Measurements from ENCODE around the gene NIT1.

Gene NIT1

DNA sequence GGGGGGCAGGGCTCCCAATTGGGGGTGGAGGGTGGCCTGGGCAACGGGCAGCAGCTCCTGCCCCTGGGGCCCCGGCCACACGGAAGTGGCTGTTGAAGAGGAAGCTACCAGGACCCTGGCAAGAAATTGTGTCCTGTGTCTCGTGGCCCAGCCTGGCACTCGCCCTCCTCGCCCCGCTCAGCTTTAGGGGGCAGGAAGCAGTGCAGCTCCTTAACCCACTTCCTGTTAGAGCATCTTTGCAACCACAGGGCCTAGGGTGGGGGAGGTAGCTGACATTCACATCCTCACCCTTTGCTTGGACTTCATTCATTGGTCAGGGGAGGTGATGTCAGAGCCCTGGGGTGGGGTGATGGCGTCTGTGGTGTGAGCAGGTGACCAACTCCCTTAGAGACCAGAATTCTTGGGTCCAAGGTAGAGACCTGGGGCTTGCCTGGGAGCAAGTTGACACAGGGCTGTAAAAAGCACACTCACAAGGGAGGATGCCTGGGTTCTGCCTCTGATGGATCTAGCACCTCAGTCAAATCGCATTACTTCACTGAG is 48.1 kb upstream of the NIT1 start, which contains the start of gene ARHGAP30:
Gene ARHGAP30 (minus strand): TSS at position 161 of the 540 bp plus-strand sequence. CDS start 267 bp downstream, outside the sequence.
- no peak for TF ChIP-seq EZH2phosphoT487 (IDR thresholded peaks at IDR 0.05; ENCODE audit: low read depth)
- TF ChIP-seq, protein P1, sequence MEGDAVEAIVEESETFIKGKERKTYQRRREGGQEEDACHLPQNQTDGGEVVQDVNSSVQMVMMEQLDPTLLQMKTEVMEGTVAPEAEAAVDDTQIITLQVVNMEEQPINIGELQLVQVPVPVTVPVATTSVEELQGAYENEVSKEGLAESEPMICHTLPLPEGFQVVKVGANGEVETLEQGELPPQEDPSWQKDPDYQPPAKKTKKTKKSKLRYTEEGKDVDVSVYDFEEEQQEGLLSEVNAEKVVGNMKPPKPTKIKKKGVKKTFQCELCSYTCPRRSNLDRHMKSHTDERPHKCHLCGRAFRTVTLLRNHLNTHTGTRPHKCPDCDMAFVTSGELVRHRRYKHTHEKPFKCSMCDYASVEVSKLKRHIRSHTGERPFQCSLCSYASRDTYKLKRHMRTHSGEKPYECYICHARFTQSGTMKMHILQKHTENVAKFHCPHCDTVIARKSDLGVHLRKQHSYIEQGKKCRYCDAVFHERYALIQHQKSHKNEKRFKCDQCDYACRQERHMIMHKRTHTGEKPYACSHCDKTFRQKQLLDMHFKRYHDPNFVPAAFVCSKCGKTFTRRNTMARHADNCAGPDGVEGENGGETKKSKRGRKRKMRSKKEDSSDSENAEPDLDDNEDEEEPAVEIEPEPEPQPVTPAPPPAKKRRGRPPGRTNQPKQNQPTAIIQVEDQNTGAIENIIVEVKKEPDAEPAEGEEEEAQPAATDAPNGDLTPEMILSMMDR (IDR thresholded peaks at IDR 0.05; ENCODE audit: low read depth, low read length) = no peak
- Histone ChIP-seq H3K4me3 (ENCODE audit: low read length) (peak within 1 kb of the TSS; percentile 90), H3K9ac (ENCODE audit: low read length) (peak within 1 kb of the TSS; percentile 99)

DNA sequence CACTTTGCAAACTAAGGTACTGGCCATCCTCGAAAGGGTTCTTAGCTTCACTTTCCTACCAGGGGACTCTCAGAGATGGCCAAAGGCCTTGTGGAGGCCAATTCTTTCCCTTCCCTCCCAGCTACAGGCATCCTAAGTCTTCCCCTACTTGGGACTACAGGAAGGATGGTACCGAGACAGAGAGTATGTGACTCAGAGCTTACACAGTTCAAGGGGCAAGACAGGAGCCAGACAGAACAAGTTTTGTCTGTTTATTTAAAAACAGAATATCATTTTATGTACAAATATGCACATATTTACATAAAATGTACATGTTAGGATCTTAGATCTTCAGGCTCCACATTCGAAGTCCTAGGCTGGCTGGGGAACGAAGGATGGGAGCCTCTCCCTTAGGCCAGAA is 47.1 kb upstream of the NIT1 start:
- peaks cover 16% of the 10 kb centered on the region for H3K36me3 ChIP-seq (replicated peaks; ENCODE audit: low read depth, low read length)
- no peak overlapping the region for H2AFZ ChIP-seq (ENCODE audit: low read depth, low read length)
- H3K4me1 ChIP-seq (ENCODE audit: low read length) = peaks cover 35% of the 10 kb centered on the region
- H3K9me3 ChIP-seq (ENCODE audit: insufficient read depth, low read length) = no peaks in the 10 kb centered on the region
- no peak overlapping the region for H3K9ac ChIP-seq (ENCODE audit: low read length)
- H3K4me2 ChIP-seq (ENCODE audit: low read length) = no peak overlapping the region; the same call in 1 of the 2 replicates
- H3K27ac ChIP-seq (ENCODE audit: low read length) = peak overlapping the region; percentile 89; the same call in 1 of the 2 replicates
- no peak overlapping the region for H3K4me3 ChIP-seq (ENCODE audit: low read length)
- no peaks in the 10 kb centered on the region for H3K27me3 ChIP-seq (ENCODE audit: low read depth, low read length)
- peaks cover 39% of the 10 kb centered on the region for H3K79me2 ChIP-seq (ENCODE audit: low read length)
- peaks cover 18% of the 10 kb centered on the region for H4K20me1 ChIP-seq (ENCODE audit: insufficient read depth, low read length)
- TF ChIP-seq EZH2phosphoT487 (IDR thresholded peaks at IDR 0.05; ENCODE audit: low read depth) = no peak
- TF ChIP-seq, protein P1 (IDR thresholded peaks at IDR 0.05; ENCODE audit: low read depth, low read length) = no peak

More for the DNA sequence above, 48.1 kb upstream of the NIT1 start, which contains the start of gene ARHGAP30:
- H2AFZ ChIP-seq (ENCODE audit: low read depth, low read length) = 0 out of 2 replicates have a peak within 1 kb of the TSS, but pooled peaks have one; percentile 7
- H3K9me3 ChIP-seq (ENCODE audit: insufficient read depth, low read length) = no peaks in the 10 kb centered on the region
- H3K4me2 ChIP-seq (ENCODE audit: low read length) = peak within 1 kb of the TSS; percentile 88
- peaks cover 19% of the 10 kb centered on the region for H3K36me3 ChIP-seq (replicated peaks; ENCODE audit: low read depth, low read length)
- H4K20me1 ChIP-seq (ENCODE audit: insufficient read depth, low read length) = peaks cover 23% of the 10 kb centered on the region
- H3K27ac ChIP-seq (ENCODE audit: low read length) = peak within 1 kb of the TSS; percentile 89
- H3K79me2 ChIP-seq (ENCODE audit: low read length) = peaks cover 47% of the 10 kb centered on the region
- H3K27me3 ChIP-seq (ENCODE audit: low read depth, low read length) = no peaks in the 10 kb centered on the region
- peaks cover 35% of the 10 kb centered on the region for H3K4me1 ChIP-seq (ENCODE audit: low read length)

DNA sequence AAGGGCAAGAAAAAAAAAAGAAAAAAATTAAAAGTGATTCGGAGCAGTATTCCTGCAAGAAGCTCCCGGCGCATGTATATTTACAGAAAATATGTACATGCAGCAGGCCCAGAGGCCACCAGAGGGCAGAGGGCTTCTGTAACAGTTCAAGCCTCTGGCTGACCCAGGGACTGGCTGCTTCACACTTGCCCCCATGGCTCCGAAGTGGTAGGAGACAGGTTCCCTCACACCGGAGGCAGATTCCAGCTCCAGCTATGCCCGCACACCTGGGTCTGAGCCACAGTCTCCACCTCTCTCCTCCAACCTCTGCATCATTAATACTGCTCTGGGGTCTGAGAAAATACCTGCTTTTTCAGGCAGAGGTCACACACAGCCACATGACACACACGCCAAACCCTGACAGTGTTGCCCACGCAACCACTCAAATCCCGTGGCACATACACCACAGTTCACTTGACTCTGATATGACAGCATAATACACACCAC is 46.0 kb upstream of the NIT1 start:
- no peaks in the 10 kb centered on the region for H3K27me3 ChIP-seq (ENCODE audit: low read depth, low read length)
- H3K79me2 ChIP-seq (ENCODE audit: low read length) = peaks cover 28% of the 10 kb centered on the region
- peaks cover 11% of the 10 kb centered on the region for H4K20me1 ChIP-seq (ENCODE audit: insufficient read depth, low read length)
- no peak overlapping the region for H3K4me3 ChIP-seq (ENCODE audit: low read length)
- no peaks in the 10 kb centered on the region for H3K9me3 ChIP-seq (ENCODE audit: insufficient read depth, low read length)
- no peak overlapping the region for H3K9ac ChIP-seq (ENCODE audit: low read length)
- H3K4me1 ChIP-seq (ENCODE audit: low read length) = peaks cover 32% of the 10 kb centered on the region
- H3K36me3 ChIP-seq (replicated peaks; ENCODE audit: low read depth, low read length) = peaks cover 8% of the 10 kb centered on the region
- H2AFZ ChIP-seq (ENCODE audit: low read depth, low read length) = peak overlapping the region; percentile 29; the same call in 1 of the 2 replicates
- no peak overlapping the region for H3K27ac ChIP-seq (ENCODE audit: low read length)
- TF ChIP-seq EZH2phosphoT487 (IDR thresholded peaks at IDR 0.05; ENCODE audit: low read depth) = no peak
- TF ChIP-seq, protein P1 (IDR thresholded peaks at IDR 0.05; ENCODE audit: low read depth, low read length) = peak; percentile 84
- no peak overlapping the region for H3K4me2 ChIP-seq (ENCODE audit: low read length)

DNA sequence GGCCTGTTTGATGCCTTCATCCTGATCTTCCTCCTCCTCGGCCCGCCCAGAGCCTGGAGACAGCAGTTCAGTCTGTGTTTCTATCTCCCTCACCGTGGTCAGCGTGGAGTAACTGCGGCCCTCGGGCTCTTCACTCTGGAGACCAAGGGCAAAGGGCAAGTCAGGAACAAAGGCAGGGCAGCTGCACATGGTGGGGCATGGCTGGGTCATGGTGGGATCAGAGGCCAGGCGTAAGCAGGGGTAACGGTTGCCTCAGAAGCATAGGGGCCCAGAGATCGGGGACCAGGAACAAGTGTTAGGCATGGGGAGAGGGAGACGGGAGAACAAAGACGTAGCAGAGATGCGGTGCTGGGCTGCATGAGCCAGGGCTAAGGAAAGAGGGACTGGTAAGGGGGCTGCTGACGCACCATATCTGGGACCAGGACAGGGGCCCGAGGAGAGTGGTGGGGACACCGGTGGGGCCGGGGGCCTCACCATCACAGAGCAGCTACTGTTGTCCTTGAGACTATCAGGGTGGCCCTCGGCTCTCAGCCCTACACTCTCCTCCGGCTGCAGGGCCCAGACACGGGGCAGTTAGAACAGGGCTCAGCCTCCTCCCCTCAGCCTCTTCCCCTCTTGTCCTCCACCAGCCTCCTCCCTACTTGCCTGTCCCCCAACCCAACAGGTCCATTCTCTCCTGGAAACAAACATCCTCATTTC is 45.0 kb upstream of the NIT1 start:
- Histone ChIP-seq H3K27ac (ENCODE audit: low read length) (no peak overlapping the region), H3K9ac (ENCODE audit: low read length) (no peak overlapping the region)

More for the DNA sequence above, 45.0 kb upstream of the NIT1 start:
- Histone ChIP-seq H3K4me2 (ENCODE audit: low read length) (no peak overlapping the region), H3K79me2 (ENCODE audit: low read length) (peaks cover 19% of the 10 kb centered on the region), H3K9me3 (ENCODE audit: insufficient read depth, low read length) (no peaks in the 10 kb centered on the region), H3K4me1 (ENCODE audit: low read length) (peaks cover 25% of the 10 kb centered on the region), H2AFZ (ENCODE audit: low read depth, low read length) (no peak overlapping the region), H3K4me3 (ENCODE audit: low read length) (no peak overlapping the region), H3K36me3 (replicated peaks; ENCODE audit: low read depth, low read length) (peaks cover 2% of the 10 kb centered on the region), H3K27me3 (ENCODE audit: low read depth, low read length) (no peaks in the 10 kb centered on the region), H4K20me1 (ENCODE audit: insufficient read depth, low read length) (peaks cover 3% of the 10 kb centered on the region)
- no peak for TF ChIP-seq EZH2phosphoT487 (IDR thresholded peaks at IDR 0.05; ENCODE audit: low read depth)
- TF ChIP-seq, protein P1 (IDR thresholded peaks at IDR 0.05; ENCODE audit: low read depth, low read length) = no peak
